Measurements from ENCODE around the gene SMCR8. TPM values are rescaled to one million over a fixed set of nuclear protein-coding genes. Genes with fewer than 3 reads are reported as not detected.

The SMCR8 gene
- total and polyA plus RNA-seq, 2 of the 4 experiments (the other 2 are of a cell fraction): 7.1 to 10.9 TPM

DNA sequence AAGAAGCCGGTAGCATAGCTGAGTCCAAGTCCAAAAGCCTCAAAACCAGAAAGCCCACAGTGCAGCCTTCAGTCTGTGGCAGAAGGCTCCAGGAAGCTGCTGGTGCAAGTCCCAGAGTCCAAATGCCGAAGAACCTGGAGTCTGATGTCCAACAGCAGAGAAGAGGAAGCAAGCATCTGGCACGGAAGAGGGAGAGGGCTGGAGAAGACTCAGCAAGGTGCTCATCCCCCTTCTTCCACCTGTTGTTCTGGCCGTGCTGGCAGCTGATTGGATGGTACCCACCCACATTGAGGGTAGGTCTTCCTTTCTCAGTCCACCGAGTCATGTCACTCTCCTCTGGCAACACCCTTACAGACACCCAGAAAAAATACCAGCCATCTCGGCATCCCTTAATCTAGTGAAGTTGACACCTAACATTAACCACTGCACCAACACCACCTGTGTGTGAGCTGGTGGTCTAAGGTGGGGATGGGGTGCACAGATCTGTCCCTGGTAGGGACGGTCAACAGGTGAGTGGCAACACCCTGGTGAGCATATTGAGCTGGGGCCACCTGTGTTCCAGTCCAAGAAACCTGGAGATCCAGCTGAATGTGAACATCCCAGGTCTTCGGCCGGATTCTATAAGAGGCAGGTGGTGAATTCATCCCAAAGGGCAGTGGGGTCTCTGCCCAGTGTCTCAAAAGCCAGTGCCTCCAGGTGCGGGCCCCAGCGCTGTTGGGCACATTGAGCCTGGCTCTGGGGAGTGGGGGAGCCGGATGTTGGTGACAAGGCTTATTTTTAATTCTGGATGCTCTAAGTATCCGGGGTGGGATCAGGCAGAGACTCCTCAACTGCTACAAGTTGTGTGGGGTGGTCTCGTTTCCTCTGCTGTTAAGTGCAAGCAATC, 44.8 kb upstream of the SMCR8 start:
- no peak overlapping the region for H3K9ac ChIP-seq (ENCODE audit: low read depth, low read length)
- ATAC-seq (ENCODE audit: low read depth) (no peak), DNase-seq (no peak)
- H3K9me1 ChIP-seq (ENCODE audit: insufficient read depth, low read length): peaks cover 22% of the 10 kb centered on the region
- CTCF ChIA-PET: no interaction called here
- no peak overlapping the region for H3K14ac ChIP-seq (replicated peaks; ENCODE audit: low read depth, low read length)
- H2AK9ac ChIP-seq (replicated peaks; ENCODE audit: low read depth, low read length, poor library complexity): peak overlapping the region; percentile 59
- 88% methylated on average over 6 of the region's 14 CpGs; no CpG with 5 or more reads in 1 of the 2 experiments for WGBS, 2 experiments (ENCODE audit: extremely low coverage in 2 of 2, insufficient read length in 1 of 2)
- BruUV-seq (replicated peaks): no TSS peak
- intact Hi-C loops (cut with micrococcal nuclease) (no loop called here), dilution Hi-C loops (cut with HindIII; ENCODE audit: low sequenced_read_pairs, unreplicated experiment) (no loop called here), in situ Hi-C loops (cut with MboI; ENCODE audit: low sequenced_read_pairs) (no loop called here)
- H2AFZ ChIP-seq (replicated peaks; ENCODE audit: low read length, poor library complexity): no peak overlapping the region
- H3K23ac ChIP-seq (ENCODE audit: low read depth, low read length): no peak overlapping the region
- no peak overlapping the region for H3K27ac ChIP-seq (ENCODE audit: insufficient read depth, low read length)
- H3K56ac ChIP-seq (ENCODE audit: extremely low read depth, insufficient read depth, low read length): no peak overlapping the region
- H2BK120ac ChIP-seq (ENCODE audit: low read depth, low read length): no peak overlapping the region
- TF ChIP-seq MXI1 (IDR thresholded peaks at IDR 0.05; ENCODE audit: borderline replicate concordance, low read depth, low read length) (no peak), POLR2A (IDR thresholded peaks at IDR 0.05; ENCODE audit: low read depth, low read length) (no peak)
- peaks cover 3% of the 10 kb centered on the region; the same call in 1 of the 2 replicates for H4K20me1 ChIP-seq (ENCODE audit: insufficient read depth, low read length)
- peaks cover 13% of the 10 kb centered on the region for H3K4me1 ChIP-seq (ENCODE audit: control insufficient read depth, insufficient read depth, low read length)
- H3K36me3 ChIP-seq (ENCODE audit: control insufficient read depth, insufficient read depth, low read length): peaks cover 20% of the 10 kb centered on the region
- H3K4ac ChIP-seq (ENCODE audit: low read depth, low read length): no peak overlapping the region
- no peak overlapping the region for H4K5ac ChIP-seq (ENCODE audit: low read depth, low read length)
- H3K18ac ChIP-seq (ENCODE audit: low read depth, low read length): no peak overlapping the region
- POLR2A ChIA-PET (ENCODE audit: unreplicated experiment): no interaction called here
- no peak overlapping the region for H2BK5ac ChIP-seq (ENCODE audit: low read depth, low read length, poor library complexity, severe bottlenecking)
- no peak overlapping the region for H3K4me2 ChIP-seq (ENCODE audit: low read depth, low read length)
- H4K91ac ChIP-seq (ENCODE audit: insufficient read depth, low read depth, low read length): no peak overlapping the region
- no peaks in the 10 kb centered on the region for H3K27me3 ChIP-seq (ENCODE audit: control insufficient read depth, insufficient read depth, low read length)
- H3K9me3 ChIP-seq (ENCODE audit: control insufficient read depth, insufficient read depth, low read length): no peaks in the 10 kb centered on the region
- no peak overlapping the region for H2BK20ac ChIP-seq (ENCODE audit: low read depth, low read length)
- no peak overlapping the region for H4K8ac ChIP-seq (ENCODE audit: low read depth in 2 of 2, low read length in 2 of 2)
- no peak overlapping the region for H2BK15ac ChIP-seq (ENCODE audit: low read depth, low read length)
- H3K79me1 ChIP-seq (ENCODE audit: low read depth in 1 of 2, low read length in 2 of 2): peaks cover 0 to 30% of the 10 kb centered on the region in 2 experiments; a peak in 3 of 4 replicates
- no peak overlapping the region for H3K4me3 ChIP-seq (ENCODE audit: insufficient read depth, low read depth, low read length)
- H2AK5ac ChIP-seq (ENCODE audit: low read depth, low read length): no peak overlapping the region

Data from IMR-90 (cell line).